ENCODE data around the gene JMJD1C. TPM values are rescaled to one million over a fixed set of nuclear protein-coding genes. Genes with fewer than 3 reads are reported as not detected.

JMJD1C gene
- total and polyA plus RNA-seq, 2 donors (not counting 3 experiments of a cell fraction or from before 2014, with no cell fraction given), result 32.1 to 97.1 TPM

- dilution Hi-C loops (cut with MboI; ENCODE audit: extremely low pct_ligation_motif_present, low sequenced_read_pairs), result loop anchor here (25.0 kb wide), 1 partner anchor 512 kb away; no protein-coding TSS in a partner anchor
- FAIRE-seq, result no peak
These were observed 265.3 kb downstream of the JMJD1C start for GRCh38 chr10:63200431-63200830.

More at GRCh38 chr10:63200431-63200830, 265.3 kb downstream of the JMJD1C start:
- peaks cover 5% of the 10 kb centered on the region for H4K20me1 ChIP-seq (replicated peaks; ENCODE audit: control insufficient read depth, extremely low read depth, insufficient read depth, low read length)
- no peak for DNase-seq (ENCODE audit: low read depth, low spot score)
- H3K27me3 ChIP-seq (ENCODE audit: control insufficient read depth in 2 of 2, insufficient read depth in 2 of 2, low read length in 2 of 2), result no peaks in the 10 kb centered on the region
- no peak overlapping the region for H3K4me2 ChIP-seq (ENCODE audit: insufficient read depth, low read length)
- H3K79me2 ChIP-seq (ENCODE audit: control insufficient read depth, insufficient read depth, low read length), result peaks cover 37% of the 10 kb centered on the region
- intact Hi-C loops (cut with micrococcal nuclease), result no loop called here
- TF ChIP-seq GATA2 (IDR thresholded peaks at IDR 0.05; ENCODE audit: insufficient read depth, insufficient read length, low read depth, low read length) (no peak), FOS (IDR thresholded peaks at IDR 0.05; ENCODE audit: borderline replicate concordance, insufficient read depth, low read length) (no peak), MAX (IDR thresholded peaks at IDR 0.05; ENCODE audit: insufficient read depth, insufficient read length) (no peak), EZH2 (IDR thresholded peaks at IDR 0.05; ENCODE audit: borderline replicate concordance, low read depth, low read length, severe bottlenecking) (no peak), POLR2A (IDR thresholded peaks at IDR 0.05; ENCODE audit: low read depth, low read length) (no peak), MYC (IDR thresholded peaks at IDR 0.05; ENCODE audit: low read depth, low read length) (no peak), CTCF (IDR thresholded peaks at IDR 0.05; ENCODE audit: extremely low read depth in 1 of 2, insufficient read depth in 1 of 2, low read depth in 1 of 2, low read length in 2 of 2) (no peak), POLR2AphosphoS5 (IDR thresholded peaks at IDR 0.05; ENCODE audit: insufficient read depth, low read depth, low read length) (no peak), JUN (IDR thresholded peaks at IDR 0.05; ENCODE audit: borderline replicate concordance, insufficient read depth, insufficient read length, low read depth) (no peak)
- BruUV-seq (replicated peaks), result no TSS peak
- no peak overlapping the region for H3K4me3 ChIP-seq (replicated peaks in 1 of 3; ENCODE audit: insufficient read depth in 1 of 3, low read depth in 1 of 3, low read length in 3 of 3)
- H2AFZ ChIP-seq (ENCODE audit: low read depth, low read length), result no peak overlapping the region
- CTCF ChIA-PET, result interaction anchor here (0.7 to 3.3 kb wide), 7 partner anchors 13 to 567 kb away, joined by 3 to 13 read pairs (median 4); no protein-coding TSS in a partner anchor
- no peak overlapping the region for H3K27ac ChIP-seq (ENCODE audit: insufficient read depth, low read depth, low read length)
- H3K4me1 ChIP-seq (ENCODE audit: control insufficient read depth, extremely low read depth, insufficient read depth, low read length), result no peaks in the 10 kb centered on the region
- H3K9me3 ChIP-seq (replicated peaks; ENCODE audit: control insufficient read depth, insufficient read depth, low read length), result no peaks in the 10 kb centered on the region
- H3K9me1 ChIP-seq (replicated peaks; ENCODE audit: control insufficient read depth, extremely low read depth, insufficient read depth, low read length), result no peaks in the 10 kb centered on the region
- H3K36me3 ChIP-seq (ENCODE audit: control insufficient read depth in 2 of 2, extremely low read depth in 1 of 2, insufficient read depth in 2 of 2, low read length in 2 of 2), result peaks cover 2 to 14% of the 10 kb centered on the region in 2 experiments
- no peak overlapping the region for H3K9ac ChIP-seq (replicated peaks; ENCODE audit: extremely low read depth, insufficient read depth, low read length)
- POLR2A ChIA-PET, result no interaction called here

All from endothelial cell of umbilical vein (primary cell).